Caco-2 (cell line): ENCODE results near the gene SLC7A8. TPM values are rescaled to one million over a fixed set of nuclear protein-coding genes. Genes with fewer than 3 reads are reported as not detected.

Experiments used
- BruUV-seq: library from RNA; stranded (reverse); fragments of 400-500 nt; replicated peaks from 2 replicates; lab custom pipeline; 2021; lab: Mats Ljungman, UMichigan
- CTCF ChIA-PET: fragments of 300-600 bp; sonication (Branson Sonifier 250); formaldehyde crosslinking; loops from one replicate; lab custom pipeline; 2022; ENCODE audit warnings: antibody characterized with exemption; lab: Charles Lee
- POLR2A ChIA-PET: fragments of 300-600 bp; sonication (Branson Sonifier 250); formaldehyde crosslinking; loops from one replicate; lab custom pipeline; 2022; ENCODE audit warnings: antibody characterized with exemption; lab: Charles Lee
- DNase-seq, 2 experiments: peaks; one replicate each; pipeline versions ENCODE4 v3.0.0 to v3.0.0-alpha.2; 2020 to 2022
- H3K27me3 ChIP-seq: replicated peaks from 2 replicates; pipeline ENCODE4 v1.6.0; 2011; ENCODE audit warnings: low read length; ENCODE audit not compliant: control insufficient read depth, insufficient read depth
- H3K36me3 ChIP-seq: 2 replicates; pipeline ENCODE4 v1.5.1; 2011; ENCODE audit warnings: low read length; ENCODE audit not compliant: control insufficient read depth, insufficient read depth
- H3K4me1 ChIP-seq: fragments of 250-450 bp; sonication (Bioruptor Pico); 2 replicates; pipeline ENCODE4 v1.5.1; 2020; ENCODE audit warnings: mild to moderate bottlenecking
- H3K4me3 ChIP-seq: 2 replicates; pipeline ENCODE4 v1.5.1; 2011; ENCODE audit warnings: low read depth, mild to moderate bottlenecking, control low read depth, low read length
- H3K9me3 ChIP-seq: fragments of 250-450 bp; sonication (Bioruptor Pico); 2 replicates; pipeline ENCODE4 v1.5.1; 2020; ENCODE audit warnings: mild to moderate bottlenecking, moderate library complexity
- H3K27ac Mint-ChIP-seq: one replicate; pipeline ENCODE4 v1.8.0; 2022; ENCODE audit warnings: mixed read lengths; ENCODE audit not compliant: unreplicated experiment
- H3K27me3 Mint-ChIP-seq: one replicate; pipeline ENCODE4 v1.8.0; 2022; ENCODE audit warnings: mixed read lengths; ENCODE audit not compliant: insufficient read depth, unreplicated experiment
- H3K36me3 Mint-ChIP-seq: one replicate; pipeline ENCODE4 v1.8.0; 2022; ENCODE audit warnings: mild to moderate bottlenecking, mixed read lengths; ENCODE audit not compliant: insufficient read depth, unreplicated experiment
- H3K4me1 Mint-ChIP-seq: one replicate; pipeline ENCODE4 v1.8.0; 2022; ENCODE audit warnings: low read depth, mixed read lengths; ENCODE audit not compliant: unreplicated experiment
- H3K4me3 Mint-ChIP-seq: one replicate; pipeline ENCODE4 v1.8.0; 2022; ENCODE audit warnings: mild to moderate bottlenecking, moderate library complexity, mixed read lengths; ENCODE audit not compliant: unreplicated experiment
- H3K9me3 Mint-ChIP-seq: one replicate; pipeline ENCODE4 v1.8.0; 2022; ENCODE audit warnings: mixed read lengths; ENCODE audit not compliant: unreplicated experiment
- intact Hi-C: fragments of 100-400 bp; cut with micrococcal nuclease; formaldehyde crosslinking; loops from one replicate; pipeline ENCODE4 v1.10.0; 2022; ENCODE audit not compliant: unreplicated experiment
- total RNA-seq: library from RNA; stranded (reverse); gene quantifications from 2 replicates; pipeline ENCODE4 v1.2.3, GENCODE V29; 2022
- TF ChIP-seq, protein P1 (sequence below), 2 experiments: fragments of 200-600 bp in 1 of 2; IDR thresholded peaks; 1 replicate in 1 of 2; 2 replicates in 1 of 2; pipeline versions ENCODE4 v1.5.1 to v1.8.0; 2011 to 2022; ENCODE audit warnings: antibody characterized with exemption in 1 of 2, control low read depth in 1 of 2, inconsistent platforms in 1 of 2, low read depth in 1 of 2, low read length in 1 of 2, mild to moderate bottlenecking in 1 of 2, moderate library complexity in 1 of 2; ENCODE audit not compliant: insufficient read depth in 1 of 2, severe bottlenecking in 1 of 2, unreplicated experiment in 1 of 2

Gene SLC7A8
- total RNA-seq, 1 experiment from 2014 or later: 26.9 TPM

DNA sequence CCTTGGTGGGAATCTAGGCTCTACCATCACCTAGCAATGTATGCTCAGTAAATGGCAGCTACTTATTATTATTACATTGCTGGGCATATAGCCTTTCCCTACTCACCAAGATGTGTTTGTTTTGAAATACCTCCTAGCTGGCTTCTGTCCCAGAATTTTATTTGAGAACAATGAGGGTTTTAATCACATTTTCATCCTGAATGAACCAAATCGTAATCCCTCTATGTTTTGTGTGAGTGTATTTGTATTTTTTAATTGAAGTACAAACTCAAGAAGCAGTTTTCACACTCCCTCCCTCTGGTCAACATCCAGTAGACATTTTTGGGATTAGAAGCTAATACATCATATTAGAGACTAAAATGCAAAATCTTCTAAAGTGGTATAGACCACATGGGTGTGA lies 7.6 kb downstream of the SLC7A8 start:
- H3K4me3 ChIP-seq: no peak overlapping the region
- H3K36me3 ChIP-seq: no peaks in the 10 kb centered on the region
- CTCF ChIA-PET: no interaction called here
- TF ChIP-seq, protein P1, sequence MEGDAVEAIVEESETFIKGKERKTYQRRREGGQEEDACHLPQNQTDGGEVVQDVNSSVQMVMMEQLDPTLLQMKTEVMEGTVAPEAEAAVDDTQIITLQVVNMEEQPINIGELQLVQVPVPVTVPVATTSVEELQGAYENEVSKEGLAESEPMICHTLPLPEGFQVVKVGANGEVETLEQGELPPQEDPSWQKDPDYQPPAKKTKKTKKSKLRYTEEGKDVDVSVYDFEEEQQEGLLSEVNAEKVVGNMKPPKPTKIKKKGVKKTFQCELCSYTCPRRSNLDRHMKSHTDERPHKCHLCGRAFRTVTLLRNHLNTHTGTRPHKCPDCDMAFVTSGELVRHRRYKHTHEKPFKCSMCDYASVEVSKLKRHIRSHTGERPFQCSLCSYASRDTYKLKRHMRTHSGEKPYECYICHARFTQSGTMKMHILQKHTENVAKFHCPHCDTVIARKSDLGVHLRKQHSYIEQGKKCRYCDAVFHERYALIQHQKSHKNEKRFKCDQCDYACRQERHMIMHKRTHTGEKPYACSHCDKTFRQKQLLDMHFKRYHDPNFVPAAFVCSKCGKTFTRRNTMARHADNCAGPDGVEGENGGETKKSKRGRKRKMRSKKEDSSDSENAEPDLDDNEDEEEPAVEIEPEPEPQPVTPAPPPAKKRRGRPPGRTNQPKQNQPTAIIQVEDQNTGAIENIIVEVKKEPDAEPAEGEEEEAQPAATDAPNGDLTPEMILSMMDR (IDR thresholded peaks at IDR 0.05; ENCODE audit: insufficient read depth in 1 of 2, low read depth in 1 of 2, low read length in 1 of 2, severe bottlenecking in 1 of 2, unreplicated experiment in 1 of 2): no peak
- peaks cover 71% of the 10 kb centered on the region for H3K4me1 ChIP-seq
- Mint-ChIP-seq H3K9me3 (no peaks in the 10 kb centered on the region), H3K36me3 (peaks cover 10% of the 10 kb centered on the region), H3K27me3 (no peaks in the 10 kb centered on the region), H3K4me3 (no peak overlapping the region), H3K27ac (peak overlapping the region; percentile 69), H3K4me1 (peaks cover 39% of the 10 kb centered on the region)
- POLR2A ChIA-PET: no interaction called here
- BruUV-seq: no TSS peak
- DNase-seq: no peak
- no peaks in the 10 kb centered on the region for H3K9me3 ChIP-seq
- intact Hi-C loops: no loop called here
- H3K27me3 ChIP-seq: no peaks in the 10 kb centered on the region

DNA sequence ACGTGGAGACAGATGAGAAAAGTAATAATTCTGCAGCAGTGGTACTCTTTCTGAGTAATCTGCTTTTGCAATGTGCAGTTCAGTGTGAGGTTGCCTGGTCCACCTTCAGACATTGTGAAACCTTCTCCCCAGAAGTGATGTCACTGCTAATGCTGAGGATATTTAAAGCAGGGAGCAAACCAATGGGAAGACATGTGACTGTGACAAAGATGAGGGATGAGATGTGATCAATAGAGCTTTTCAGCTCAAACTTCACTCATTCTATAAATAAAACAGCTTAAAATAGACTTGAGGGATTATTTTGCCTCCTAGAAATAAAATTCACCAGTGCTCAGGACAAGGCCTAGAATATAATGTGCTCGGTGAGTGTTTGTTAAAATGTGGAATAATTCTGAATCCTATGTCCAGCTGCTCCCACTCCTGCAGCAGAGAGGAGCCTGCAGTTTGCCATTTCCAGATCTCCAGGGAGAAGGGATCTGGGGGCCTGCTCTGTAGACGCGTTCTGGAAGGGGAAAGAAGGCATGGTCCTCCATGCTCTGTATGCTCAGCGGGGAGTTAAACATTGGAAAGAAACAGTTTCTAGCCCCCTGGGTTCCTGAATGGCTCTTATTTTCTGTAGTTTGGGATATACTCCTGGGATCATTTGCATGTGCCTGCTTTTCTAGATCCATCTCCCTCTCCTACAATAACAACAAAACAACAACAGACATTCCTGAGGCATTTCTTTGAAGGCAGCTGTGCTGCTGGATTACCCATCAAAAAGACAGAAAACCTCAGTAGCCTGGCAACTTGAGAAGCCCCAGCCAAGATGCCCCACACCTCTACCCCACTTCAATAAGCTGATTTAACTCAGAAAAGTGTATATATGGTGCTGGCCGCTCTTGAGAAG lies 8.9 kb downstream of the SLC7A8 start:
- peaks cover 63% of the 10 kb centered on the region for H3K4me1 ChIP-seq
- Mint-ChIP-seq H3K27ac (peak overlapping the region; percentile 69), H3K4me1 (peaks cover 42% of the 10 kb centered on the region), H3K36me3 (peaks cover 14% of the 10 kb centered on the region), H3K4me3 (peak overlapping the region; percentile 25), H3K9me3 (no peaks in the 10 kb centered on the region), H3K27me3 (no peaks in the 10 kb centered on the region)
- H3K36me3 ChIP-seq: no peaks in the 10 kb centered on the region
- intact Hi-C loops: loop anchor here (1.0 kb wide), 1 partner anchor 28 kb away; no protein-coding TSS in a partner anchor
- no peak overlapping the region for H3K4me3 ChIP-seq
- peak in 1 of 2 experiments; percentile 44 for DNase-seq
- no peaks in the 10 kb centered on the region for H3K9me3 ChIP-seq
- POLR2A ChIA-PET: no interaction called here
- TF ChIP-seq, protein P1 (IDR thresholded peaks at IDR 0.05; ENCODE audit: insufficient read depth in 1 of 2, low read depth in 1 of 2, low read length in 1 of 2, severe bottlenecking in 1 of 2, unreplicated experiment in 1 of 2): no peak
- TSS peak; percentile 93 for BruUV-seq
- H3K27me3 ChIP-seq: no peaks in the 10 kb centered on the region
- CTCF ChIA-PET: interaction anchor here (1.1 kb wide), 1 partner anchor 54 kb away, joined by 3 read pairs; no protein-coding TSS in a partner anchor

DNA sequence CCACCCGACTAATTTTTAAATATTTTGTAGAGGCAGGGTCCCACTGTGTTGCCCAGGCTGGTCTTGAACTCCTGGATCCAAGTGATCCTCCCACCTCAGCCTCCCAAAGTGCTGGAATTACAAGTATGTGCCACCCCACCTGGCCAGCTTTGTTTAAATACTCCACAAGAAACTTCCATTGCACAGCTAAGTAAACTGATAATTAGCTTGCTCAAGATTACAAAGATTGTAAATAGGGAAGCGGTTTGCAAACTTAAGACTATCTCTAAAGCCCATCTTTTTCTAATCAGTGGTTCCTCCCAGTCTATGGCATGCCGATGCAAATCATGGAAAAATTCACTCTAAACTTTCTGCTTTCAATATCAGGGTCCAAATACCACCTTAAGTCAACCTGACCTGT lies 9.7 kb downstream of the SLC7A8 start:
- peaks cover 66% of the 10 kb centered on the region for H3K4me1 ChIP-seq
- Mint-ChIP-seq H3K27ac (peak overlapping the region; percentile 77), H3K4me3 (peak overlapping the region; percentile 25), H3K4me1 (peaks cover 42% of the 10 kb centered on the region), H3K9me3 (no peaks in the 10 kb centered on the region), H3K27me3 (no peaks in the 10 kb centered on the region), H3K36me3 (peaks cover 14% of the 10 kb centered on the region)
- ChIA-PET CTCF (interaction anchor here (0.6 to 1.3 kb wide), 4 partner anchors 12 to 53 kb away, joined by 3 to 5 read pairs (median 4); no protein-coding TSS in a partner anchor), POLR2A (interaction anchor here (1.2 kb wide), 1 partner anchor 28 kb away, joined by 3 read pairs; no protein-coding TSS in a partner anchor)
- intact Hi-C loops: loop anchor here (1.0 kb wide), 1 partner anchor 27 kb away; no protein-coding TSS in a partner anchor
- H3K27me3 ChIP-seq: no peaks in the 10 kb centered on the region
- no peaks in the 10 kb centered on the region for H3K36me3 ChIP-seq
- H3K4me3 ChIP-seq: no peak overlapping the region
- BruUV-seq: no TSS peak
- TF ChIP-seq, protein P1 (IDR thresholded peaks at IDR 0.05; ENCODE audit: insufficient read depth in 1 of 2, low read depth in 1 of 2, low read length in 1 of 2, severe bottlenecking in 1 of 2, unreplicated experiment in 1 of 2): no peak
- peak; percentile 51 to 72 for DNase-seq
- H3K9me3 ChIP-seq: no peaks in the 10 kb centered on the region
